ENCODE data around the gene FAF1.
A peak's percentile ranks its signal among the peaks of the same experiment; 100 is the strongest.
"Not testable (repeated sequence)": the region's sequence is repeated elsewhere in the genome, so short reads cannot be mapped to it uniquely, and the experiment has no call there.

The FAF1 gene

DNA sequence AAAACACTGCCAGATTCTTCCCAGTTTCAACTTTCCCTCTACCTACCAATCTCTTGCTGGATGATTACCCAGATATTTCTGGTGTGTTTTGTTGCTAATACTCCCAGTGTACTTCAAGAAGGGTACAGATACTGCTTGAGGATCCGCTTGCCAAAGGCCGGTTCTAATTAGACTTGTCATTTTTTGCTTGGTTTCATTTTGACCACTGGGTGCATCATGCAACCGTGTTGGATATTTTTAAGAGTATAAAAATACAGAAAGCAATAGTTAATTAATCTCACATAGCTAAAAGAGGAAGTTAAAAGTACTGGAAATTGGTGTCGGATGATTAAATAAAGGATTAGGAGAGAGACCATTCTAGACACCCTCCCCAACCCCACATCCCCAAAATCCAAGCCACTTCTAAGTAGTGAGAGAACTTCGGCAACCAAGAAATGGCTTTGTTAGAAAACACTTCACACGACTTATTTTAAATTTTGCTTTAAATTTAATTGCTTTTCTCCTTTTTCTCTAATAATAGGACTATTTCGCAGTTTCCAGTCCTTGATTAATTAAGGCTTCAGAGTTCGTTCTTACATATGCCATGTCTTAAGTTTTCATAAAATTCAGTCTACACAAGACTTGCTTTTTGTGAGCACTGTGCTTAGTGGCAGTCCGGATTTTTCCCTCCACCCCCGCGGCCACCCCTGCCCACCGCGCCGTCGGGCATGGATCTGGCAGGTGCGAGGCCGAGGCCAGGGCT, 7.5 kb upstream of the FAF1 start:
- Histone ChIP-seq H3K27me3 (no peaks in the 10 kb centered on the region), H3K36me3 (no peaks in the 10 kb centered on the region), H3K4me1 (peaks cover 0 to 13% (median 0%) of the 10 kb centered on the region in 4 donors), H3K9me3 (no peaks in the 10 kb centered on the region), H3K27ac (peak overlapping the region; percentile 99 to 100), H3K4me3 (peak overlapping the region; percentile 96 to 98)
- intact Hi-C loops (cut with DNase I; ENCODE audit: low total_unique reads) = loop anchor here (10.0 kb wide), 1 partner anchor 1087 kb away; the partner anchor contains the start of genes BTF3L4 and TXNDC12
- TF ChIP-seq, protein P1, sequence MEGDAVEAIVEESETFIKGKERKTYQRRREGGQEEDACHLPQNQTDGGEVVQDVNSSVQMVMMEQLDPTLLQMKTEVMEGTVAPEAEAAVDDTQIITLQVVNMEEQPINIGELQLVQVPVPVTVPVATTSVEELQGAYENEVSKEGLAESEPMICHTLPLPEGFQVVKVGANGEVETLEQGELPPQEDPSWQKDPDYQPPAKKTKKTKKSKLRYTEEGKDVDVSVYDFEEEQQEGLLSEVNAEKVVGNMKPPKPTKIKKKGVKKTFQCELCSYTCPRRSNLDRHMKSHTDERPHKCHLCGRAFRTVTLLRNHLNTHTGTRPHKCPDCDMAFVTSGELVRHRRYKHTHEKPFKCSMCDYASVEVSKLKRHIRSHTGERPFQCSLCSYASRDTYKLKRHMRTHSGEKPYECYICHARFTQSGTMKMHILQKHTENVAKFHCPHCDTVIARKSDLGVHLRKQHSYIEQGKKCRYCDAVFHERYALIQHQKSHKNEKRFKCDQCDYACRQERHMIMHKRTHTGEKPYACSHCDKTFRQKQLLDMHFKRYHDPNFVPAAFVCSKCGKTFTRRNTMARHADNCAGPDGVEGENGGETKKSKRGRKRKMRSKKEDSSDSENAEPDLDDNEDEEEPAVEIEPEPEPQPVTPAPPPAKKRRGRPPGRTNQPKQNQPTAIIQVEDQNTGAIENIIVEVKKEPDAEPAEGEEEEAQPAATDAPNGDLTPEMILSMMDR (IDR thresholded peaks at IDR 0.05) = peak in 1 of 2 experiments; percentile 5
- no peak for DNase-seq

- Histone ChIP-seq H3K4me3 (peak overlapping the region; percentile 96 to 98), H3K4me1 (peaks cover 0 to 13% (median 0%) of the 10 kb centered on the region in 4 donors), H3K9me3 (no peaks in the 10 kb centered on the region), H3K27me3 (no peaks in the 10 kb centered on the region), H3K36me3 (no peaks in the 10 kb centered on the region), H3K27ac (peak overlapping the region; percentile 99 to 100)
- DNase-seq = no peak
- TF ChIP-seq, protein P1 (IDR thresholded peaks at IDR 0.05) = no peak
- intact Hi-C loops (cut with DNase I; ENCODE audit: low total_unique reads) = loop anchor here (10.0 kb wide), 1 partner anchor 1088 kb away; the partner anchor contains the start of genes BTF3L4 and TXNDC12
These were observed 6.9 kb upstream of the FAF1 start for GRCh38 chr1:50966991-50967390.

DNA sequence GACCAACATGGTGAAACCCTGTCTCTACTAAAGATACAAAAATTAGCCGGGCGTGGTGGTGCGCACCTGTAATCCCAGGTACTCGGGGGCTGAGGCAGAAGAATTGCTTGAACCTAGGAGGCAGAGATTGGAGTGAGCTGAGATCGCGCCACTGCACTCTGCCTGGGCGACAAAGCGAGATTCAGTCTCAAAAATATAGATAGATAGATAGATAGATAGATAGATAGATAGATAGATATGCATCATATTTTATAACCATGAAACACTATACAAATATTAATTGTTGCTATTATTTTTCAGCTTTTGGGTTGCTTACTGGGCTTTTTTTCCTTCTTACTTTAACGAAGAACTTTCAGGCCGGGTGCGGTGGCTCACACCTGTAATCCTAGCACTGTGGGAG, 4.8 kb upstream of the FAF1 start:
- Histone ChIP-seq H3K9me3 (no peaks in the 10 kb centered on the region), H3K4me3 (no peak overlapping the region), H3K36me3 (no peaks in the 10 kb centered on the region), H3K27ac (peak overlapping the region in 1 of 2 donors; percentile 100), H3K27me3 (no peaks in the 10 kb centered on the region), H3K4me1 (peaks cover 0 to 19% (median 2%) of the 10 kb centered on the region in 4 donors)
- DNase-seq = no peak
- TF ChIP-seq, protein P1 (IDR thresholded peaks at IDR 0.05) = no peak
- intact Hi-C loops (cut with DNase I; ENCODE audit: low total_unique reads) = loop anchor here (10.0 kb wide), 1 partner anchor 1090 kb away; the partner anchor contains the start of genes BTF3L4 and TXNDC12

- peak in 1 of 2 donors; percentile 35 for DNase-seq
- Histone ChIP-seq H3K27me3 (no peaks in the 10 kb centered on the region), H3K27ac (peak overlapping the region; percentile 70 to 88), H3K4me3 (peak overlapping the region; percentile 71 to 79), H3K9me3 (no peaks in the 10 kb centered on the region), H3K36me3 (no peaks in the 10 kb centered on the region), H3K4me1 (peaks cover 0 to 20% (median 11%) of the 10 kb centered on the region in 4 donors)
- intact Hi-C loops (cut with DNase I; ENCODE audit: low total_unique reads) = no loop called here
- TF ChIP-seq, protein P1 (IDR thresholded peaks at IDR 0.05) = no peak
These were observed 659 bp downstream of the FAF1 start for GRCh38 chr1:50959303-50959912.

DNA sequence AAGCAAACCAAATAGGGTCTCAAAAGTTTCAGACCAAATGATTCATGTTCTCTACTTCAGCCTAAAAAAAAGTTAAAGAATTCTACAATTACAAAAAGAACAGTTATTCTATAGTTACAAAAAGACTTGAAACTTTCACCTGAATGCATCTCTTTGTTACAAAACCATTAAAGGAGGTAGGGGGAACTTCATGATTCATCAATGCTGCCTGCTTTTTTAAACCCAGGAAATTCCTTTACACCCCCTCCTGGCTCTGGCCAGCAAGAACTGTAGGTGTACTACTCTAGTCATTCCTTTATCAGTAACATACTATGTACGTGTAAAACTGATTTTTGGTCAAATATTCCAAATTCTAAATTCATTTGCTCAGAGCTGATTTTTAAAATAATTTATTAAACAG, 5.0 kb downstream of the FAF1 start:
- no peaks in the 10 kb centered on the region for H3K9me3 ChIP-seq
- H3K27me3 ChIP-seq = no peaks in the 10 kb centered on the region
- no peak overlapping the region for H3K27ac ChIP-seq
- H3K36me3 ChIP-seq = no peaks in the 10 kb centered on the region
- H3K4me3 ChIP-seq = no peak overlapping the region
- intact Hi-C loops (cut with DNase I; ENCODE audit: low total_unique reads) = no loop called here
- no peak for DNase-seq
- TF ChIP-seq, protein P1 (IDR thresholded peaks at IDR 0.05) = no peak
- H3K4me1 ChIP-seq = peaks cover 0 to 21% (median 10%) of the 10 kb centered on the region in 4 donors

DNA sequence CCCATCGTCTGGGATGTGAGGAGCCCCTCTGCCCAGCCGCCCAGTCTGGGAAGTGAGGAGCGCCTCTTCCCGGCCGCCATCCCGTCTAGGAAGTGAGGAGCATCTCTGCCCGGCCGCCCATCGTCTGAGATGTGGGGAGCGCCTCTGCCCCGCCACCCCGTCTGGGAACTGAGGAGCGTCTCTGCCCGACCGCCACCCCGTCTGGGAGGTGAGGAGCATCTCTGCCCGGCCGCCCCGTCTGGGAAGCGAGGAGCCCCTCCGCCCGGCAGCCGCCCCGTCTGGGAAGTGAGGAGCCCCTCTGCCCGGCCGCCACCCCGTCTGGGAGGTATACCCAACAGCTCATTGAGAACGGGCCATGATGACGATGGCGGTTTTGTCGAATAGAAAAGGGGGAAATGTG, 7.5 kb downstream of the FAF1 start:
- H3K4me3 ChIP-seq; intact Hi-C loops (cut with DNase I; ENCODE audit: low total_unique reads); H3K27me3 ChIP-seq: not testable (repeated sequence)

More for the DNA sequence above, 7.5 kb downstream of the FAF1 start:
- H3K27ac ChIP-seq, DNase-seq, H3K36me3 ChIP-seq, H3K9me3 ChIP-seq: not testable (repeated sequence)
- H3K4me1 ChIP-seq = peaks cover 0 to 15% (median 6%) of the 10 kb centered on the region in 4 donors

All from tibial artery (tissue), 4 donors.